Tibial nerve (tissue), 3 donors: ENCODE results near the gene OSBPL8.

Experiments used
- POLR2A ChIP-seq, 2 donors: fragments of 450-650 bp; IDR thresholded peaks; one replicate each; pipeline ENCODE4 v1.6.1; 2017; ENCODE audit warnings: antibody characterized with exemption in 2 of 2, mild to moderate bottlenecking in 2 of 2, moderate library complexity in 2 of 2
- TF ChIP-seq, protein P1 (sequence below), 5 experiments: fragments of 200-600 bp in 3 of 5; fragments of 450-650 bp in 2 of 5; sonication (generic) in 3 of 5; IDR thresholded peaks; one replicate each; pipeline ENCODE4 v1.5.1; 2016 to 2019; ENCODE audit warnings: antibody characterized with exemption in 5 of 5, mild to moderate bottlenecking in 3 of 5, moderate library complexity in 2 of 5

DNA sequence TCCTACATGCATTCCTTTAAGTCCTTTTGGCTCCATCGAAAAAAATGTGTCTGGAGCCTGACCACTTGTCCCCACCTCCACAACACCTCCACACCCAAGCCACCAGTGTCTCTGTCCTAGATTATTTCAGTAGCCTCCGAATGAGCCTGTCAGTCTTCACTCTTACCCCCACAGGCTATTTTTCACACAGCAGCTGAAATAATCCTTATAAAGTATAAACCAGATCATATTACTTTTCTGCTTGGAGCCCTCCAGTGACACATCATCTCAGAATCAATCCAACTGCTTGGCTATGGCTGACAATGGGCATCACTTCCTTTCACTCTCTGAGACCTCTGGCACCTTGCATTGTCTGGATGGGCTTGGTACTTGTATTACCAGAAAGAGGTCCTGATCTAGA lies 256.2 kb downstream of the OSBPL8 start:
- TF ChIP-seq, protein P1, sequence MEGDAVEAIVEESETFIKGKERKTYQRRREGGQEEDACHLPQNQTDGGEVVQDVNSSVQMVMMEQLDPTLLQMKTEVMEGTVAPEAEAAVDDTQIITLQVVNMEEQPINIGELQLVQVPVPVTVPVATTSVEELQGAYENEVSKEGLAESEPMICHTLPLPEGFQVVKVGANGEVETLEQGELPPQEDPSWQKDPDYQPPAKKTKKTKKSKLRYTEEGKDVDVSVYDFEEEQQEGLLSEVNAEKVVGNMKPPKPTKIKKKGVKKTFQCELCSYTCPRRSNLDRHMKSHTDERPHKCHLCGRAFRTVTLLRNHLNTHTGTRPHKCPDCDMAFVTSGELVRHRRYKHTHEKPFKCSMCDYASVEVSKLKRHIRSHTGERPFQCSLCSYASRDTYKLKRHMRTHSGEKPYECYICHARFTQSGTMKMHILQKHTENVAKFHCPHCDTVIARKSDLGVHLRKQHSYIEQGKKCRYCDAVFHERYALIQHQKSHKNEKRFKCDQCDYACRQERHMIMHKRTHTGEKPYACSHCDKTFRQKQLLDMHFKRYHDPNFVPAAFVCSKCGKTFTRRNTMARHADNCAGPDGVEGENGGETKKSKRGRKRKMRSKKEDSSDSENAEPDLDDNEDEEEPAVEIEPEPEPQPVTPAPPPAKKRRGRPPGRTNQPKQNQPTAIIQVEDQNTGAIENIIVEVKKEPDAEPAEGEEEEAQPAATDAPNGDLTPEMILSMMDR (IDR thresholded peaks at IDR 0.05): no peak
- TF ChIP-seq POLR2A (IDR thresholded peaks at IDR 0.05): no peak
